NCI-H2196 (cell line): ENCODE measurements around the gene TSPAN18.

Experiments used
- DNase-seq: peaks from one replicate; lab custom pipeline; 2025; ENCODE audit not compliant: unreplicated experiment; lab: John Stamatoyannopoulos, UW

Gene TSPAN18

DNA sequence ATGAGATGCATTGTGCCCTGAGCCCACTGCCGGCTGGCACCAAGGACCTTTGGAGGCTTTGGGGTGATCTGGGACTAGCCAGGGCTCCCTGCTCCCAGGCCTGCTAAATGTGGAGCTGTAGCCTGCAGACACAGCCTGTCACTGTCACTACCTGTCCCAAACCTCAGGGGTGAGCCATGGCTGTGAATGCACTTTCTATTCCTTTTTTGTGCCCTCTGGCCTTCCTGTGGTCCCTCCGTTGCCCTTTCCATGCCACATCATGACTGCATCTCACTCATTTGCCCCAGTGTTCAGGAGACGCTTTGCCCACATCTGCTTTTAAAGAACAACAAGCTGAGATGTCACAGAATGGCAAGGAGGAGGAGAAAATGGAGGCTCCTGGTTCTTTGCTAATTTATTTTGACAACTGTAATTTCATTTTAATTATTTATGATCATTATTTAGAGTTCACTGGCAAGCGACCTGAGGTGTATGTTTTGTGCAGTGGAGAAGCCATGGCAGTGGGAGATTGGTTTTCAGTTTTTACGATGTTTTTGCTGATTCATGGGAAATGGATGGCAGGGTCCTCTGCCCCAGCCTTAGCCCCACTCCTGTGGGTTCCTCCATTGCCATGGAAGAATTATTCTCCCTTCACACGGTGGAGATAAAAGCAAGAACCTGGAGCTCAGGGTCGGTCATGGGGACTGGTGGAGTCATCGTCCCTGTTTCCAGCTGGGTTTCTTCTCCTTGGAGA is 69.2 kb downstream of the TSPAN18 start:
- DNase-seq, result no peak

DNA sequence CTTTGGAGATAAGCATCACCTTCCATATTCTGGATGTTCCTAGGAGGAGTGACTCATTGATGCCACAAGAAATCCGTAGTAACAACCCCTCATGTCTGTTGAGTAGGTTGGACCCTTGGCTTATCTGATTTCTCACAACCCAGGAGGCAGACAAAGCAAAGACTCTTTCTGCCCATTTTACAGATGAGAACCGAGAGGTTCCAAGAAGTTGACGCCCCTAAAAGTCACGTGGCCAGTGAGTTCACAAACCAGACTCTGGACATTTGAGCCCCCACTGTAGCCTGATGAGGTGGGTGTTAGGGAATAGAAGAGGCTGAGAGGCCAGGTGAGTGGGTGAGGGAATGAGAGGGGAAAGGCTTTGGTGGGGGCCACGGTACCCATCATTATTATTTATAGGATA is 70.3 kb downstream of the TSPAN18 start:
- DNase-seq, result no peak

DNA sequence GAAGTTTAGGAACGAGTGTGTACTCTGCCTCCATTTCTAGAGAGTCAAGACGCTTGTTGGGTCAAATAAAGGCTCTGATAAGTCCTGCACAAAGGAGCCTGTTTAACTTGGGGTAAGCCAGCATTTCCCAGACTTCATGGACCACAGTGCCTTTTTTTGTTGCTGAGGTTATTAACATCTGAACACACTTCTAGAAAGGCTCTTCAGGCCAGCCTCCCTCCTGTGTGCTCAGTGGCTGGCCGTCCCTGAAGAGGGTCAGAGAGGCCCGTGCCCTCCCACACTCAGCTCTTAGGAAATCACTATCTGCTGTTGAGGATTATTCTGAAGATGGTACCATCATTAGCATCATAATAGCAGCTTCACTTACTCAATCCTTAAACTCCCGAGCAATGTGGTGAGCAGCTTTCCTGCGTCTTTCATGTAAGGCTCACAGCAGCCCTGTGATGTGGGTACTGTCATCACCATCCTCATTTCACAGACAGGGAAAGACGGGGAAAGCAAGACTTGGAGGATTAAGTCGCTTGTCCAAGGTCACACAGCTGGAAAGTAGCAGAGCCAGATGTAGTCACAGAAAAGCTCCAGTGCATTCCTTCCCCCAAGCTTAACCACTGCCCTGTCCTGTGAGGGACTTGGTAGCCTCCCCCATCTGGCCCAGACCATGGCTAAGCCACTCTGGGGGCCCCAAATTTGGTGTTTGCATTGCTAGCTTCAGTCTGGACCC is 71.3 kb downstream of the TSPAN18 start:
- DNase-seq, result no peak

DNA sequence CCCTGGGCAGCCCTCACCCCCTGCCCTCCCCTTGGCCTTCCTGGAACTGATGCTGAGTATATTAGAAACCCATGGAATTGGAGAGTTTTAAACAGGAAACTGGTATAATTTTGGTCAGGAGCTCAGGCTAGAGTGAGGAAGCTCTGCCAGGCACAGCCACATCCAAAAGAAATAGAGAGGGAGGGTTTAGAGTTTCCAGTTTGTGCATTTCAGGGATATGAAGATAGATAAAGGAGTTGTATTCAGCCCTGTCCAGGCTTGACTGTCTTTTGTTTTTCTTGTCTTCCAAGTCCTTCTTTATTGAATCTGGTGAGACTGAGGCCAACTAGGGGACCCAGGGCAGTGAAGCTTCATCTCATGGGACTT is 71.8 kb downstream of the TSPAN18 start:
- no peak for DNase-seq

DNA sequence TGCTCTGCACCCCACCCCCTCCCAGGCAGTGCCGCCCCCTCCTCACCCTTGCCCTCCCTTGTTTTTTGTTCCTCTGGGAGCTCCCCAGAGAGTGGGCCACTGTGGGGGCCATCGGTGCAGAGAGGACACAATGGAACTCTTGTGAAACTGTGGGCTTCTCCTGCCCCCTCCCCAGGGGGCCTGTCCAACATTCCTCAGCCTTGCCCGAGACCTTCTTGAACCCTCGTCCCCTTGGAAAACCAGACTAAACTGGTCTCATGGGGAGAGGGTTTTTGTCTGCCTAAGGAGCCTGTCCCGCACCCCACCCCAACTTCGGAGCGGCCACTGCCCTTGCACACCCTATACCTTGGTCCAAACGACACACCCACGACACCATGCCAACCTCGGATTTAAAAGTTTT is 72.2 kb downstream of the TSPAN18 start:
- no peak for DNase-seq

DNA sequence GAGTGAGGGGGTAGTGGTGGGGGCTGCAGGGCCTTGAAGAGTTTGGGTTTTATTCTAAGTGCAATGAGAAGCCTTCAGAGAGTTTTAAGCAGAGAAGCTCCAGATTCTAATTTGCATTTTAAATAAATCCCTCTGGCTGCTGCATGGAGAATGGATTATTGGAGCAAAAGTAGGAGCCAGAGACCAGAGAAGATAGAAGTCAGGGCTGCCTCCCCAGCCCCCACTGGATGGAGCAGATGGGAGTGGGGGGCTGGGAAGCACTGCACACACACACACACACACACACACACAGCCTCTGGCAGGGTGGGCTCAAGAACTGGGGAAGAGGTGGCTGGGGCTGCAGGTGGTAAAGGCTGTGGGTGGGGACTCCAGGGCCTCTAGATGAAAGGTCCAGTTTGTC is 75.6 kb downstream of the TSPAN18 start:
- DNase-seq, result no peak

DNA sequence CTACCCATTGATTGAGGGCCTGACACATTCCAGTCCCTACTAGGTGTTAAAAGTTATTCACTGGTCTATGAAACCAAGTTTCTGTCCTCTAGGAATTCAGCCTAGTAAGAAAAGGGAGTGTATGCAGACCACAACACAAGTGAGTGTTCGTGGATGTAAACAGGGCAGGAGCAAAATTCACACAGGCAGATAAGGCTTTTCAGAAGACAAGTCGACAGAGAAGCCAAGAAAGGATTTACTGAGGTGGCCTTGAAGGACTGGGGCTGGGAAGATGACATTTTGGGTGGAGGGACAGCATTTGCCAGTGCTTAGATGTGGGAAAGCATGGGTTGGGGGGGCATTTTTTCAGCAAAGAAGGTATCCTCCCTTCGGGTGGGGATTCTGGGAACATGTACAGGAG is 76.2 kb downstream of the TSPAN18 start:
- no peak for DNase-seq

DNA sequence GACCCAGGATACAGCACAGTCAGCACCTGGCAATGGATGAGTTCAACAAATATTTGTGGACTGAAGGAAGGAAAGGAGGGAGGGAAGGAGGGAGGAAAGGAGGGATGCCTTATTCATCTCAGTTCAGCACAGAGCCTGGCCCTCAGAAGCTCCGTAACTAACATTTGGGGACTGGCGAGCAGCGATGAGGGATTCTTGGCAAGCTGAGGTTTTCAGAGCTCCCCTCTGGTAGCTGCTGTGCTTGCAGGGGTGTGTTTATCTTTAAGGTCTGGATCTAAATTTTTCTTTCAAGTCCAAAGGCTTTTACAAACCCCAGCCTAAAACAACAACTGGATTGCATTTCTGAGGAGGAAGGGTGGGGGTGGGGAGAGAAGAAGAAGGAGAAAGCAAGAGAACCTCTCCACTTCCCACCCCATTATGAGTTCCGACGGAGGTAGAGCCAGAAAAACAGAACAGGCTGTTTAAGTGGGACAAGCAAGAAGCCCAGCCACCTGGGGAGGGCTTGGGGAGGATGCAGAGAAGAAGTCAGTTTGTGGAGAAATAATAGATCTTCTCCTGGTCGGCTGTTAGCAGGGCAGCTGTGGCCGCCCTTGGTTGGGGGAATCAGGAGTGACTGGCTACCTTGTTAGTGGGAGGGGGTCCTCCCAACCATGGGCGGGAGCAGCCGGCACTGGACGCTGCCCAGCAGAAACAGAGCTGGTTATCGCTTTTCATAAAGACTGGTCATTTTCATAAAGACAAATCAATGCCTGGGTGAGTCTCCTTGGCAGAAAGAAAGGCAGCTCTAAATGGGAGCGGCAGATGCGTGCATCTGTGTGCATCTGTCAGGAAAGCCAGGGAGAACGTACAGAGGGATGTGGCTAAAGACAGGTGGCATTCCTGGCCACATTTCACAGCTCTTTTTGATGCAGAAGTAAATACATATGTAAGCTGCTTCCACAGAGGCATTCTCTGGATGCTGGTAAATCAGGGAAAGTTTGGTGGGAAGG is 78.0 kb downstream of the TSPAN18 start:
- no peak for DNase-seq

DNA sequence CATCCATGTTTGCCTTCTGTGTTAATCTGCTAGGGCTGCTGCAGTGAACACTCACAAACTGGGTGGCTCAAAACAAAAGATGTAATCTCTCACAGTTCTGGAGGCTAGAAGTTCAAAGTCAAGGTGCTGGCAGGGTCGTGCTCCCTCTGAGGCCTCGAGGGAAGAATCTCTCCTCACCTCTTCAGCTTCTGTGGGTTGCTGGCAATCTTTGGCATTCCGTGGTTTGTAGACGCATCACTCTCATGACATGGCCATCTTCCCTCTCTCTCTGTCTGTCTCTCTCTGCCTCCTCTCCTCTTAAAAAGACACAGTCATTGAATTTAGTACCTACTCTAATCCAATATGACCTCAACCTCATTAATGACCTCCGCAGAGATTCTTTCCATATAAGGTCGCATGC is 78.8 kb downstream of the TSPAN18 start:
- no peak for DNase-seq

DNA sequence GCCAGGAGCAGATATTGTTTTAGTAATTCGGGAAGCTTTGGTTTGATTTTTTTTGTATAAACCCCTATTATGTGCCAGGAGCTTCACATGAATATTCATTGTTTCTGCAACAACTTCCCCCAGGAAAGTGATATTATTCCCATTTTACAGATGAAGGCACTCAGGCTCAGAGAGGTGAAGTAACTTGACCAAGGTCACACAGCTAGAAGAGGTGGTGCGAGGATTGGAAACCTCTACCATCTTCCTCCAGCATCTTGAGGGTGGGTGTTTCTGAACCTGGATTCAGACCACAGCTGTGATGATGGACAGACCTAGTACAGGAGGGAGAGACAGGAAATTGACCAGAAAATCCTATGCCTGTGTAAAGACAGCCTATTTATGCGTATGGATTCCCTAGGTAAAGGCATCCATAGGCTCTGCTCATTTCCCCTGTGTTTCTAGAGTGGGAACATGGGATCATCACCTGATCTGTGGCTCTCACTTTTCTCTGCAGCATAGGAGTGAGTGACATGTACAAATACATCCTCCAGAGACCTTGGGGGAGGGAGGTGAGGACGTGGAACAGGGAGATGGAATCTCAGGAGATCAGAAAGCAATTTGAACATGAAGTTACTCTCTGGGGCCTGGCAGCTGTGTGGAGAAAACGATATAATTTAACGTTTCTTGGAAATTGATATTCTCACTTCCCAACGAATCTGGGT is 81.4 kb downstream of the TSPAN18 start:
- no peak for DNase-seq

DNA sequence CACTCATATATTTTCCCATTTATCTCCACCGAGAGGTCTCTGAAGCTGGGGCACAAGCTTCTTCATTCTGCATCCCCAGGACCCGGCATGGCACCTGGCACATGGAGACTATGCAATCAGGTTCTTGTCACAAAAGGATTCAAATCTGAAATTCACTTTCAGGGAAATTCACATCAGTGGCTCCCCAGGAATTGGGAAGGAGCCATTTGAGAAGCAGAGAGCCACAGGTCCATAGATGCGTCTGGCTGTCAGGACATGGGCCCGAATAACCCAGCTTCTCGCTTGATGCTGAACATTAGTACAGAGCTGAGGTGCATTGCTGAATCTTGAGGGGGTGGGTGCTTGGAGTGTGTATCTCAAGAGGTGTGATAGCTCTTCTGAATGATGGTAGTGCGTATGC is 82.5 kb downstream of the TSPAN18 start:
- DNase-seq, result no peak

DNA sequence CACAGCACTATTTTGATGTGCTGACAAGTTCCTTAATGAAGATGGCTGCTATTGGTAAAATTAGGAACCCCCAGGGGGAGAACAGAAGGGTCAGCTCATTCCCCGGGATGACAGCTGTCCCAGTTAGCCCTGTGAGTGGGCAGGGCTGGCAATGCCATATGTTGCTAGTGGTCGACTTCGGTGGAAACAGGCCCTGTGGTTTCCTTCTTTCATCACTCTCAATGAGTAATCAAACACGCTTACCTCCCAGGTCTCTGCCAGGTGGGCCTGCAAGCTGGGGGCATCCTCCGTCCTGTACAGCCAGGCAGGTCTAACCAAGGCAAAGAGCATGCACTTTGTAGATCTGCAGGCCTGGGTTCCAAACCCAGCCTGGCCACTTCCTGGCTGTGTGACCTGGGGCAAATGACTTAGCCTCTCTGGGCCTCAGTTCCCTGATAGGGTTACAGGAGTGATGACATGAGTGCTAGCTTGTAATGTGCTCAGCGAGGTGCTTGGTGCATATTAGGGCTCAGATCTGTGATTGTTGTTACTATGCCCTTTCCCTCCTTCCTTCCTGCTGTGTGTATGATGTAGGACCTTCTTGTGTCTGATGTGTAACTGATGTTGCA is 85.2 kb downstream of the TSPAN18 start:
- DNase-seq, result no peak

DNA sequence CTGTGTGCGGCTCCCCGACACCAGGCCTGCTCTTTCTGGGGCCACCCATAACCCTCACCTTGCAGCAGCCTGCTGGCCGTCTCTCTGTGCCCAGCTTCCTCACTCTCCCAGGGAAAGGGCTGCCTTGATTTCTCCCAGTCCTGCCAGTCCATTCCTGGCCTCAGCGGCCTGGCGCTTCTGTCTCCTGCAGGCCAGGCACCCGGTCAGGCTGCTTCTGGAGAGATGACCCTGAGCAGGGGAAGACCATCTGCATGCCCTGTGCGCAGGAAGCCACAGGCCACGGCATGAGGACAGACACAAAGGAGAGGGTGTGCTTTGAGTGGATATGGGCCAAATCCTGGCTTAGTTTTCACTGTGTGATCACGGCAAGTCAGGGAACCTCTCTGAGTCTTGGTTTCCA is 86.2 kb downstream of the TSPAN18 start:
- no peak for DNase-seq

DNA sequence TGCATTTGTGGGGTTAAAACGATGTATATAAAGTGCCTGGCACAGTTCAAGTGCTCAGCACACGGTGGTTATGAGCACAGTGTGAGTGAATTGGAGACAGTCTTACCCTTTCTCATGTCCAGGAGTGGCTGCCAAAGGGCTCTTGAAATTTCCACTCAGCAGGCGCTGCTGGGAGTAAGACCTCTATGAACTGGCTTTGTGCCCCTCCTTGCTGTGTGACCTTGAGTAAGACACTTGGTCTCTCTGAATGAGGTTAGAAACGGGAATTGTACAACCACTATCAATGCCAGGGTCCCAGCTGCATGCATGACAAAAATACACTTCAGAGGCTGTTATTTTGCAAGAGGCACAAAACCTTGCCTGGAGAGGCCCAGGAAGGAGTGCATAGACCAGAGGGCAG is 86.6 kb downstream of the TSPAN18 start:
- no peak for DNase-seq

DNA sequence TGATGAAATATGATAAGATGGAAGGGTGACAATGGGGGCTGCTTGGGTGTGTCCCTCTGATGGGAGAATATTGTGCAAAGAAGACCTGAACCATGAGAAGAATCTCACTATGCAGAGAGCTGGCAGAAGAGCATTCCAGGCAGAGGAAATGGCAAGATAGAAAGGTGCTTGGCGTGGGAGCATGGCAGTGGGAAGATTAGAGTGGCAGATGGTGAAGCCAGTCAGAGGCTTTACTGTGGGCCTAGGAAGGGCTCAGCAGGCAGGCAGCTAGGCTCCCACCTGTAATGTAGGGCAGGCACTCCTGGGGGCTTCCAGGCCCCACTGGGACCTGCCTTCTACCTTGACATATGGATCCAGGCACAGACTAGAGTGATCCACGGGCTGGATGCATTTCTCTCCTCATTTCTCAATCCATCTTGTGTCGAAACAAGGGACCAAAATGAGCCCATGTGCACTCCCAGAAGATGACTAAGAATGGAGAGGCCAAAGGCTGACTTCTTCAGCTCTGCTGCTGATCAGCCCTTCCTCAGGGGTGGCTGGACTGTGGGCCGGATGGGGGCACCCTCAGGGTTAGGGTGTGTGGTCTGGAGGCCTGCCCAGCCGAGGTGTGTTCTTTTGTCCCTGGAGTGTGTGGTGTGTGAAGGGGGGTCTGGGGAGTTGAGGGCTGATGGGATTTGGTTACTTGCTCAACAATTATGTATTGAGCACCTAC is 88.3 kb downstream of the TSPAN18 start:
- DNase-seq, result no peak

DNA sequence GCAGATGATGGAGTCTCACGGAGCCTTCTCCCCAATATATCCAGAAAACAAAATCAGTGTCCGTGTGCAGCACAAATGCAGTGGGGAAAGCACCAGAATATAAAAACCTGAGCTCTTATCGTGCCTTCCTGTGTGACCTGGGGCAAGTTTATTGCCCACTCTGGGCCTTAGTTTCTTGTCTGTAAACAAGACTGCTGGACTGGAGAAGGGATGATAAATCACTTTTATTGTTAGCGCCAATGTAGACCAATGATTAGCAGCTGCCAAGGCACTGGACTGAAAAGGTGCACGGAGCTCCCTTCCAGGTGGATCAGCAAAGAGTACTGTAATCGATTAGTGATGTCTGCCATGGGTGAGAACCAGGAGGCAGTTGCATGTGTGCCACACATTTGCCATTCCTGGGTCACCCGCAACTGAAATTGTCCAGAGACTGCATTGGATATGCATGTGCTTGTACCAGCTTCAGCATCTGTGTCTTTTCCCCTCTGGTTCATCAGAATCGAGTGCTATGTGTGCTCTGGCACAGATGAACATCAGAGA is 89.2 kb downstream of the TSPAN18 start:
- DNase-seq, result no peak

DNA sequence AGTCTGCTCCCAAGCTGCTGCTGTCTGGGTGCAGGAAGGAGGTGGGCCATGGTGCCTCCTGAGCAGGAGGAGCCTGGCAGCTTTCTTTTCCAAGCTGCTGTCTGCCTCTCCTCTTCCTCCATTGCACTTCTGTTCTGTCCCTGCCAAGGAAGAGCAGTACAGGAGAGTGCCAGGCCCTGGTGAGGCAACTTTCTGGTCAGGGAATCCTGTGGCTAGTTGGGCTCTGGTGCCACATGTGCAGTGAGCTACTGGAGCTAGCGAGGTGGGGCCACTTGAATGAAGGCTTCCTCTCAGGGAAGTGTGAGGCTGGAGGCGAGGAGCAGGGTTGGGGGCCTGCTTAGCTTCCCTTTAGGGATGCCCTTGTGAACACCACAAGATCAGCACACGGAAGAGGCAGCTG is 90.0 kb downstream of the TSPAN18 start:
- DNase-seq, result no peak

DNA sequence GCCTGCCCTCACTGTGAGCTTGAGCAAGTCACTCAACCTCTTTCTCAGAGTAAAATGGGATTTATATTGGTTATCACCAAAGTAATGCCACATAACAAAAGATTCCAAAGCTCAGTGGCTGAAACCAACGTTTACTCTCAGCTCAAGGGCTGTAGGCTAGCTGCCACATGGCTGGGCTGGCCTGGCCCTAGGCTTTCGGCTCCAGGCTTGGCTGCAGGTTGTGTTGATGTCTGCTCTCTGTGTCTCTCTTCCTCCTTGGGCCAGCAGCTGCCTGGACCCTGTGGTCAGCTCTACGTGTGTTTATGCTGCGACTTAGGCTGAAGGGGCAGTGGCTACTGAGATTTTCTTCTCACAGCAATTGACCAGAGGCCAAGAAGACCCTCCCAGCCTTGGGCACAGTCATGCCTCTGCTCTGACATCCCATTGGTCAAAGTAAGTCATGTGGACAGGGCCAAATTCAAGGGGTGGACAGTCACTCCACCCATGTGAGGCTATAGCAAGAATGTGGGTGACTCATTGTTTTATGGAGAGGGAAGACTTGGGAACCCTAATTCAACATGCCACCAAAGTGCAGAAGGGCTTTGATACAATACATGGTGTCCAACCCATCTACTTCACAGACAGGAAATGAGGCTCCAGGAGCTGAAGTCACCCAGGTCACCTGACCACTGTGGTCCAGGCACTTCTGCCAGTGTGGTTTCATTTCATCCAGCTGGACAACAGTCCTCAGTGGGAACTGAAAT is 90.6 kb downstream of the TSPAN18 start:
- DNase-seq, result no peak

DNA sequence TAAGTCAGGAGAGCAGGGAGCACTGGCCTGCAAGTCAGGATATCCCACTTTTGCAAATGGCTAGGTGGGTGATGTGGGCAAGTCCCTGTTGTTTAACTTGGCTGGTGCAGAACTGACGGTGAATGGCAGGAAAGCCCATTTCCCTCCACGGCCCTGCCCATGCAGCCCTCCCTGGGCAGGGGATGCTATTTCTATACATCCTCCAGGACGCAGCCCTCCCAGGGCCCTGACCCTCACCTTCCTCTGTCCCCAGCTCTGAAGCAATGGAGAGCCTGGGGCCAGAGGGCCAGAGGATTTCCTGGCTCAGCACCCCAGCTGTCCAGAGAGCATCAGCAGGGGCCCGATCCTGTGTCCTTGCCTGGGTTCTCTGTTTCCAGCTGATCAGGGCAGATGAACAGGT is 91.3 kb downstream of the TSPAN18 start:
- no peak for DNase-seq
